ENCODE data around the gene RAB7A. TPM values are rescaled to one million over a fixed set of nuclear protein-coding genes. Genes with fewer than 3 reads are reported as not detected.

Gene RAB7A
- total and polyA plus RNA-seq, 8 donors, result 43.6 to 112 (median 68.7) TPM

DNA sequence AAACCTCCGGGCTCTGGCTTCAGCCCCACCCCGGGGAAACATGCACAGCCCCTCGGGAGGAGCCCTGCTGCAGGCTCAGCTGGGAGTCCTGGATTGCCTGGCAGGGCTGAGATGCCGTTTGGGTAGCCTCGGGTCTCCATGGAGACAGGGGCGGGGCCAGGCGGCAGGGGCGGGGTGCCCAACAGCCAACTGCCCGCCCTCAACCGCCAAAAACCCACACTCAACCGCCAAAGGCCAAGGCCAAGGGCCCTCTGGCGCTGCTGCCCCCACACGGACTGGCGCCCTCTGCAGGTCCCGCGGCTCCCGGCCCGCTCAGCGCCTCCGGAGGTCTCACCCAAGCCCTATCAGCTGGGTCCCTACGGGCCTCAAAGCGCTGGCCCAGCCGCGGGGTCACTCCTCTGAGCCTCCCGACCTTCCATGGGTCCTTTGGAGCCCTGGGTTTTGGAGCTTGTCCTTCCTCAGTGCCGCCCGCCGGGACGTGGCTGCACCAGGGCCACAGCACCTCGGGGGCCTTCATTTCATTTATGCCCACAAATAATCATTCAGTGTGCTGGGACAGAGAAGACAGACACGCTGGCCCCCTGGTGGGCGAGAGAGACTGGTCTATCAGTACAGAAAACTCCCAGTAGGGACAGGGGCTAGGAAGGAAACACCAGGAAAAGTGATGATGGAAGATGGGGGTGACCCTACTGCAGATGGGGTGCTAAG lies 119.9 kb downstream of the RAB7A start:
- WGBS, 2 donors, result 6% methylated on average over 25 to 32 of the region's 32 CpGs
- no peaks in the 10 kb centered on the region for H3K9me3 ChIP-seq
- TF ChIP-seq, protein P1, sequence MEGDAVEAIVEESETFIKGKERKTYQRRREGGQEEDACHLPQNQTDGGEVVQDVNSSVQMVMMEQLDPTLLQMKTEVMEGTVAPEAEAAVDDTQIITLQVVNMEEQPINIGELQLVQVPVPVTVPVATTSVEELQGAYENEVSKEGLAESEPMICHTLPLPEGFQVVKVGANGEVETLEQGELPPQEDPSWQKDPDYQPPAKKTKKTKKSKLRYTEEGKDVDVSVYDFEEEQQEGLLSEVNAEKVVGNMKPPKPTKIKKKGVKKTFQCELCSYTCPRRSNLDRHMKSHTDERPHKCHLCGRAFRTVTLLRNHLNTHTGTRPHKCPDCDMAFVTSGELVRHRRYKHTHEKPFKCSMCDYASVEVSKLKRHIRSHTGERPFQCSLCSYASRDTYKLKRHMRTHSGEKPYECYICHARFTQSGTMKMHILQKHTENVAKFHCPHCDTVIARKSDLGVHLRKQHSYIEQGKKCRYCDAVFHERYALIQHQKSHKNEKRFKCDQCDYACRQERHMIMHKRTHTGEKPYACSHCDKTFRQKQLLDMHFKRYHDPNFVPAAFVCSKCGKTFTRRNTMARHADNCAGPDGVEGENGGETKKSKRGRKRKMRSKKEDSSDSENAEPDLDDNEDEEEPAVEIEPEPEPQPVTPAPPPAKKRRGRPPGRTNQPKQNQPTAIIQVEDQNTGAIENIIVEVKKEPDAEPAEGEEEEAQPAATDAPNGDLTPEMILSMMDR (IDR thresholded peaks at IDR 0.05), result peak in 3 of 4 donors; percentile 19 to 38 (median 27)
- DNase-seq, result peak; percentile 73 to 90 (median 84)
- peaks cover 0 to 5% (median 0%) of the 10 kb centered on the region in 3 donors for H3K4me1 ChIP-seq
- no peak for FAIRE-seq
- H3K27ac ChIP-seq, result no peak overlapping the region
- H3K27me3 ChIP-seq, result no peaks in the 10 kb centered on the region
- peak; percentile 87 to 96 (median 94) for ATAC-seq
- intact Hi-C loops (cut with DNase I), result no loop called here
- no peaks in the 10 kb centered on the region for H3K36me3 ChIP-seq
- peak overlapping the region; percentile 3 to 45 (median 10) for H3K4me3 ChIP-seq

DNA sequence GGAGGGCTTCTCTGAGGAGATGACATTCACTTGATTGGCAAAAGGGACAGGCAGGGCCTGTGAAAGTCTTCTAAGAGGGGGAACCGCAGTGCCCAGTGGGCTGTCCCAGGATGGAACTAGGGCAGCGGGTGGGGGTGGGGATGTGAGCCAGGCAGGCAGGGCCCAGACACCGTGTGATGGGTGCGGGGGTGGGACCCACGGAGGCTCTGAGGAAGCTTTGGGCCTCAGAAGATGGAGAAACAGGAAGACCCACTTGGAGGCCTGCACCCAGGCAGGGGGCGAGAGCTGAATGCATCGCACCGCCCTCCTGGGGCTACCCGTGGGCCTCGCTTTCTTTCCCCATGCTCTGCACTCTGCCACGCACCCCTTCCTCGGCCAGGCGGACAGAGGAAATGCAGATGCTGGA lies 120.5 kb downstream of the RAB7A start:
- Histone ChIP-seq H3K27me3 (no peaks in the 10 kb centered on the region), H3K36me3 (no peaks in the 10 kb centered on the region), H3K4me3 (no peak overlapping the region), H3K9me3 (no peaks in the 10 kb centered on the region), H3K27ac (no peak overlapping the region), H3K4me1 (peaks cover 0 to 5% (median 0%) of the 10 kb centered on the region in 3 donors)
- FAIRE-seq (no peak), DNase-seq (no peak), ATAC-seq (peak in 3 of 4 donors; percentile 5 to 29 (median 13))
- intact Hi-C loops (cut with DNase I), result no loop called here
- TF ChIP-seq, protein P1 (IDR thresholded peaks at IDR 0.05), result no peak
- 84 to 85% methylated on average over 13 of the region's 13 CpGs for WGBS, 2 donors

DNA sequence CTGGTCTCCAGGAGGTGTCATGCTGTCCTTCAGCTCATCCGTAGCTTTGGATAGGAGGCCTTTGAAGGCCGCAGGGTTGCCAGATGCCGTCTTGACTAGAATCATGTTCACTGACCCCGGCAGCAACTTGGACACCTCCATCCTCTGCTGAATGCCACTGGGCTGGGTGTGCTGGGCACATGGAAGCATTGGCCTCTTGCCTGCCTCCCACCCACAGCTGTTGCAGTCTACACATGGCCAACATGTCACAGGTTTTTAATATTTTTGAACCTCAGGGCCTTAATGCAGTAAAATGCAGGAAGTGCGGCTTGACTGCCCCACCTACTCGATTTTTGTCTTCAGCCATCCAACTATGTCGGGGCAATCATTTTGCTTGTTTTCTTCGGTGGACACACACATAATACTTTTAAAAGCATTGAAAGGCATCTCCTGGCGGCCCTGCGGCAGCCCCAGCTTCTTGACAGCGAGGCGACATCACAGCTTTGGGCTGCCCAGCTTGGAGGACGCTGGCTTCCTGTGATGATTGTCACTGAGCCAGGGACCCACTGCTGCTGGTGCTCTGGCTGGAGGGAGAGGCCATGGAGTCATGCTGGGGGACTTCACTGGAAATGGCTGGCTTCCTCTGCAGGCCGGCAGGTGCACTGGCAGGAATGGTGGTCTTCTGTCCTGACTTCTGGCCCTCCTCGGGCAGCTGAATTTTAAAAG lies 121.8 kb downstream of the RAB7A start:
- ATAC-seq (no peak), DNase-seq (no peak), FAIRE-seq (no peak)
- TF ChIP-seq, protein P1 (IDR thresholded peaks at IDR 0.05), result no peak
- Histone ChIP-seq H3K9me3 (no peaks in the 10 kb centered on the region), H3K4me1 (peaks cover 0 to 5% (median 0%) of the 10 kb centered on the region in 3 donors), H3K27ac (no peak overlapping the region), H3K36me3 (no peaks in the 10 kb centered on the region), H3K27me3 (no peaks in the 10 kb centered on the region), H3K4me3 (no peak overlapping the region)
- intact Hi-C loops (cut with DNase I), result no loop called here
- WGBS, 2 donors, result 78 to 87% methylated on average over 15 of the region's 15 CpGs

DNA sequence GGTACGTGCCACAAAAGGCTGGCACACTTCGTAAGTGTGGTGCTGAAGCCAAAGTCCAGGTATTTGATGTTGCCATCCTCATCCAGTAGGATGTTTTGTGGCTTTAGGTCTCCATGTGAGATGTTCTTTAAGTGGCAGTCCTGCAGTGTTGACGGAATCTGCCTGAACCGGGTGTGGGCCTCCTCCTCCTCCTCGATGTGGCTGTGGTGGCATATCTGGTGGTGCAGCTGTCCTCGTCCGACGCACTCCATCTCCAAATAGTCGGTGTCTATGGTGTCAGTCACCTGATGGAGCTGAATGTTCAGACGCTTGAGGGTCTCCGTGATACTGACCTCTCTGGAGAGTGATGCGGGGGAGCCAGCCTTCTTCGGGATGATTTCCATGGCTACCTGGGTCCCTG lies 123.0 kb downstream of the RAB7A start:
- ATAC-seq, result no peak
- DNase-seq, result no peak
- FAIRE-seq, result no peak
- intact Hi-C loops (cut with DNase I), result no loop called here
- Histone ChIP-seq H3K9me3 (no peaks in the 10 kb centered on the region), H3K4me3 (no peak overlapping the region), H3K27ac (no peak overlapping the region), H3K4me1 (peaks cover 0 to 5% (median 0%) of the 10 kb centered on the region in 3 donors), H3K36me3 (no peaks in the 10 kb centered on the region), H3K27me3 (no peaks in the 10 kb centered on the region)
- TF ChIP-seq, protein P1 (IDR thresholded peaks at IDR 0.05), result no peak
- WGBS, 2 donors, result 77 to 93% methylated on average over 13 of the region's 13 CpGs

Data from pancreas (tissue), 10 donors.